ENCODE results near the gene HEATR5B. TPM values are rescaled to one million over a fixed set of nuclear protein-coding genes. Genes with fewer than 3 reads are reported as not detected.

Gene HEATR5B
- total and polyA plus RNA-seq, 2 of the 4 experiments (the other 2 are of a cell fraction) = 8.3 to 17.9 TPM

DNA sequence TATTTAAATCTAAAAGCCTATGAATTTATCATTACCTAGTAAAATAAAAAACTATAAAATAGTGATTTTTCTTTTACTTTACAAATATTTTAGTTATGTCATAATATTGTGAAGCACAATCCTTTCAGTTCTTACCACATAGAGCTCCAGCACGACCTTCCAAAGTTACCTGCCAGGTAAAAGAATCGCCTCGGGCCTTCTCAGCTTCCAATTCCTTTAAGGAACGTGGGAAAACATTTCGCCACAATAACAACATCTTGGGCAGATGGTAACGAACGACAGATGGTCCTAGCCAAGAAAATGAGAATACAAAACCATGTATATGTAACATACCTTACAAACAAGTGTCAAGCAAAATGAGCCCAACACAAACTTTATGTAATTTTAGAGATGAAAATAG, 23.7 kb downstream of the HEATR5B start:
- Histone ChIP-seq H2BK15ac (ENCODE audit: low read depth, low read length) (no peak overlapping the region), H4K20me1 (ENCODE audit: insufficient read depth, low read length) (no peaks in the 10 kb centered on the region), H2AK9ac (replicated peaks; ENCODE audit: low read depth, low read length, poor library complexity) (no peak overlapping the region), H3K4ac (ENCODE audit: low read depth, low read length) (no peak overlapping the region), H3K23ac (ENCODE audit: low read depth, low read length) (no peak overlapping the region), H4K5ac (ENCODE audit: low read depth, low read length) (no peak overlapping the region), H3K56ac (ENCODE audit: extremely low read depth, insufficient read depth, low read length) (no peak overlapping the region), H3K4me1 (ENCODE audit: control insufficient read depth, insufficient read depth, low read length) (peaks cover 2% of the 10 kb centered on the region; the same call in 1 of the 2 replicates), H2BK20ac (ENCODE audit: low read depth, low read length) (no peak overlapping the region), H4K8ac (ENCODE audit: low read depth in 2 of 2, low read length in 2 of 2) (no peak overlapping the region), H3K9ac (ENCODE audit: low read depth, low read length) (no peak overlapping the region), H3K27me3 (ENCODE audit: control insufficient read depth, insufficient read depth, low read length) (no peaks in the 10 kb centered on the region), H3K4me2 (ENCODE audit: low read depth, low read length) (no peak overlapping the region), H3K36me3 (ENCODE audit: control insufficient read depth, insufficient read depth, low read length) (peaks cover 23% of the 10 kb centered on the region), H3K14ac (replicated peaks; ENCODE audit: low read depth, low read length) (no peak overlapping the region), H3K27ac (ENCODE audit: insufficient read depth, low read length) (no peak overlapping the region), H3K79me1 (ENCODE audit: low read depth in 1 of 2, low read length in 2 of 2) (no peaks in the 10 kb centered on the region; a peak in 1 of 4 replicates), H4K91ac (ENCODE audit: insufficient read depth, low read depth, low read length) (no peak overlapping the region), H2BK120ac (ENCODE audit: low read depth, low read length) (no peak overlapping the region), H3K4me3 (ENCODE audit: insufficient read depth, low read depth, low read length) (no peak overlapping the region), H3K9me1 (ENCODE audit: insufficient read depth, low read length) (peaks cover 3% of the 10 kb centered on the region; the same call in 1 of the 2 replicates), H3K18ac (ENCODE audit: low read depth, low read length) (no peak overlapping the region), H2AFZ (replicated peaks; ENCODE audit: low read length, poor library complexity) (no peak overlapping the region), H2AK5ac (ENCODE audit: low read depth, low read length) (no peak overlapping the region), H3K9me3 (ENCODE audit: control insufficient read depth, insufficient read depth, low read length) (no peaks in the 10 kb centered on the region), H2BK5ac (ENCODE audit: low read depth, low read length, poor library complexity, severe bottlenecking) (no peak overlapping the region)
- DNase-seq (no peak), ATAC-seq (ENCODE audit: low read depth) (no peak)
- dilution Hi-C loops (cut with HindIII; ENCODE audit: low sequenced_read_pairs, unreplicated experiment) (no loop called here), intact Hi-C loops (cut with micrococcal nuclease) (no loop called here), in situ Hi-C loops (cut with MboI; ENCODE audit: low sequenced_read_pairs) (no loop called here)
- WGBS, 2 experiments (ENCODE audit: extremely low coverage in 2 of 2, insufficient read length in 1 of 2) = no CpG with 5 or more reads among the region's 7 CpGs
- ChIA-PET POLR2A (ENCODE audit: unreplicated experiment) (no interaction called here), CTCF (interaction anchor here (1.0 kb wide), 1 partner anchor 46 kb away, joined by 3 read pairs; no protein-coding TSS in a partner anchor)
- BruUV-seq (replicated peaks) = no TSS peak
- TF ChIP-seq RAD21 (IDR thresholded peaks at IDR 0.05; ENCODE audit: low read length) (no peak), RFX5 (IDR thresholded peaks at IDR 0.05; ENCODE audit: low read depth, low read length) (no peak), MAFK (IDR thresholded peaks at IDR 0.05; ENCODE audit: low read depth, low read length) (no peak), NFE2L2 (IDR thresholded peaks at IDR 0.05; ENCODE audit: low read depth, low read length) (no peak), SMC3 (IDR thresholded peaks at IDR 0.05; ENCODE audit: low read depth, low read length) (no peak), CTCF (conservative IDR thresholded peaks at IDR 0.05; ENCODE audit: low read depth, low read length) (no peak), CEBPB (IDR thresholded peaks at IDR 0.05; ENCODE audit: low read depth, low read length) (no peak)
